ENCODE data around the gene NR2F6. TPM values are rescaled to one million over a fixed set of nuclear protein-coding genes. Genes with fewer than 3 reads are reported as not detected.

The NR2F6 gene
- total RNA-seq, 1 experiment from 2014 or later: 96.5 TPM

DNA sequence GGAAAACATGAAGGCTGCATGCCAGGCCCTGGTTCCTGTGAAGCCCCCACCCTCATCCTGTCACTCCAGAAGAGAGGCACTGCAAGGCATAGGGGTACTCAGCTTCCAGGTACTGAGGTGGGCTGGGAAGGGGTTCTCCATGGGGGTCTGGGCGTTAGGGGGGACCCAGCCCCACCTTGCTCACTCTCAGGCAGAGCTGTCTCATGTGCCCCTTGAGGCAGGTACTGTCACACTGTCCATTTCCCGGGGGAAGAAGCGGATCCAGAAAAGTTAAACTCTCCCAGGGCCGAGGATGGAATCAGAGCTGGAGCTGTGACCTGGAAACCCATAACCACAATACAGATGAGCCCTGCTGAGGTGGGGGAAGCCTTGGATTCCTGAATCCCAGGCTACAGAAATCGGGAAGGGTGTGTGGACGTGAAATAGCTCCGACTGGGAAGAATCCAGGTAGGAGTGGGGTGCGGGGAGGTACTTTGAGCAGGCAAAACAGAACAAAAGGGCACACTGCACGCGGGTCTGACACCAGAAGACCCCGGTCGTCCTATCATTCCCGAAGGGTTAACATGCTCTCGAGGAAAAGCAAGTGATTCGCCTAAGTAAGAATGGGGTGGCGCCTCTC is 31.1 kb downstream of the NR2F6 start:
- H3K27me3 ChIP-seq (replicated peaks; ENCODE audit: control insufficient read depth, insufficient read depth, low read length): no peaks in the 10 kb centered on the region
- TF ChIP-seq, protein P1, sequence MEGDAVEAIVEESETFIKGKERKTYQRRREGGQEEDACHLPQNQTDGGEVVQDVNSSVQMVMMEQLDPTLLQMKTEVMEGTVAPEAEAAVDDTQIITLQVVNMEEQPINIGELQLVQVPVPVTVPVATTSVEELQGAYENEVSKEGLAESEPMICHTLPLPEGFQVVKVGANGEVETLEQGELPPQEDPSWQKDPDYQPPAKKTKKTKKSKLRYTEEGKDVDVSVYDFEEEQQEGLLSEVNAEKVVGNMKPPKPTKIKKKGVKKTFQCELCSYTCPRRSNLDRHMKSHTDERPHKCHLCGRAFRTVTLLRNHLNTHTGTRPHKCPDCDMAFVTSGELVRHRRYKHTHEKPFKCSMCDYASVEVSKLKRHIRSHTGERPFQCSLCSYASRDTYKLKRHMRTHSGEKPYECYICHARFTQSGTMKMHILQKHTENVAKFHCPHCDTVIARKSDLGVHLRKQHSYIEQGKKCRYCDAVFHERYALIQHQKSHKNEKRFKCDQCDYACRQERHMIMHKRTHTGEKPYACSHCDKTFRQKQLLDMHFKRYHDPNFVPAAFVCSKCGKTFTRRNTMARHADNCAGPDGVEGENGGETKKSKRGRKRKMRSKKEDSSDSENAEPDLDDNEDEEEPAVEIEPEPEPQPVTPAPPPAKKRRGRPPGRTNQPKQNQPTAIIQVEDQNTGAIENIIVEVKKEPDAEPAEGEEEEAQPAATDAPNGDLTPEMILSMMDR (IDR thresholded peaks at IDR 0.05; ENCODE audit: insufficient read depth in 1 of 2, low read depth in 1 of 2, low read length in 1 of 2, severe bottlenecking in 1 of 2, unreplicated experiment in 1 of 2): no peak
- peak overlapping the region; percentile 86 for H3K4me3 ChIP-seq (ENCODE audit: low read depth, low read length)
- Mint-ChIP-seq H3K27me3 (ENCODE audit: insufficient read depth, unreplicated experiment) (no peaks in the 10 kb centered on the region), H3K36me3 (ENCODE audit: insufficient read depth, unreplicated experiment) (peaks cover 38% of the 10 kb centered on the region), H3K9me3 (ENCODE audit: unreplicated experiment) (no peaks in the 10 kb centered on the region), H3K27ac (ENCODE audit: unreplicated experiment) (peak overlapping the region; percentile 98), H3K4me3 (ENCODE audit: unreplicated experiment) (peak overlapping the region; percentile 95), H3K4me1 (ENCODE audit: low read depth, unreplicated experiment) (no peaks in the 10 kb centered on the region)
- ChIA-PET CTCF (interaction anchor here (0.6 to 1.6 kb wide), 7 partner anchors 12 to 216 kb away, joined by 3 to 10 read pairs (median 4); partner anchors contain the start of genes ANKLE1, MRPL34 and OCEL1), POLR2A (interaction anchor here (1.0 to 1.8 kb wide), 9 partner anchors 8 to 138 kb away, joined by 3 to 35 read pairs (median 5); partner anchors contain the start of genes BABAM1, DDA1, HAUS8 and MRPL34)
- intact Hi-C loops (cut with micrococcal nuclease; ENCODE audit: unreplicated experiment): loop anchor here (1.0 kb wide), 1 partner anchor 53 kb away; the partner anchor contains the start of gene BABAM1
- H3K4me1 ChIP-seq: peaks cover 9% of the 10 kb centered on the region; the same call in 1 of the 2 replicates
- DNase-seq: no peak
- H3K9me3 ChIP-seq: no peaks in the 10 kb centered on the region
- no TSS peak for BruUV-seq (replicated peaks)
- H3K36me3 ChIP-seq (ENCODE audit: control insufficient read depth, insufficient read depth, low read length): peaks cover 3% of the 10 kb centered on the region; the same call in 1 of the 2 replicates

DNA sequence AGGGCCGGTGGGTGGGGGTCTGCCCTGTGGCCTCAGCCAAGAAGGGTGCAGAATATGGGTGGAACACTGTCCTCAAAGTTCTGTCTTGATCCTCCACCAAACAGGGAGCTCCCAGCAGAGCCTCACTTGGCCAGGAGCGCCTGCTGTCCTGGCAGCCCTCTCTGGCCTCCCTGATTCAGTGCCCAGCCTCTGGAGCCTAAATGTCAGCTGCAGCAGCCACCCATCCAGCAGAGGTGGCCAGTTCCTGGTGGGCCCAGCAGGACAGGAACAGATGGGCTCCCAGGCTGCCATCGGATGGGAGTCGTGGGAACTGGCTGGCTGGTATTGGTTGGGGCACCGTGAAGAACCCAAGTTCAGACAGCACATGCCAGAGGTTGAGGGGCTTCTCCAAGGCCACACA is 32.4 kb downstream of the NR2F6 start:
- CTCF ChIA-PET: no interaction called here
- no peak for DNase-seq
- no peaks in the 10 kb centered on the region for H3K27me3 Mint-ChIP-seq (ENCODE audit: insufficient read depth, unreplicated experiment)
- TF ChIP-seq, protein P1 (IDR thresholded peaks at IDR 0.05; ENCODE audit: insufficient read depth in 1 of 2, low read depth in 1 of 2, low read length in 1 of 2, severe bottlenecking in 1 of 2, unreplicated experiment in 1 of 2): no peak
- no peak overlapping the region for H3K4me3 Mint-ChIP-seq (ENCODE audit: unreplicated experiment)
- no peaks in the 10 kb centered on the region for H3K4me1 Mint-ChIP-seq (ENCODE audit: low read depth, unreplicated experiment)
- Histone ChIP-seq H3K4me1 (peaks cover 9% of the 10 kb centered on the region; the same call in 1 of the 2 replicates), H3K9me3 (no peaks in the 10 kb centered on the region), H3K27me3 (replicated peaks; ENCODE audit: control insufficient read depth, insufficient read depth, low read length) (no peaks in the 10 kb centered on the region), H3K36me3 (ENCODE audit: control insufficient read depth, insufficient read depth, low read length) (peaks cover 1% of the 10 kb centered on the region; the same call in 1 of the 2 replicates), H3K4me3 (ENCODE audit: low read depth, low read length) (no peak overlapping the region)
- no peaks in the 10 kb centered on the region for H3K9me3 Mint-ChIP-seq (ENCODE audit: unreplicated experiment)
- intact Hi-C loops (cut with micrococcal nuclease; ENCODE audit: unreplicated experiment): no loop called here
- no peak overlapping the region for H3K27ac Mint-ChIP-seq (ENCODE audit: unreplicated experiment)
- H3K36me3 Mint-ChIP-seq (ENCODE audit: insufficient read depth, unreplicated experiment): peaks cover 38% of the 10 kb centered on the region
- BruUV-seq (replicated peaks): no TSS peak
- POLR2A ChIA-PET: no interaction called here

DNA sequence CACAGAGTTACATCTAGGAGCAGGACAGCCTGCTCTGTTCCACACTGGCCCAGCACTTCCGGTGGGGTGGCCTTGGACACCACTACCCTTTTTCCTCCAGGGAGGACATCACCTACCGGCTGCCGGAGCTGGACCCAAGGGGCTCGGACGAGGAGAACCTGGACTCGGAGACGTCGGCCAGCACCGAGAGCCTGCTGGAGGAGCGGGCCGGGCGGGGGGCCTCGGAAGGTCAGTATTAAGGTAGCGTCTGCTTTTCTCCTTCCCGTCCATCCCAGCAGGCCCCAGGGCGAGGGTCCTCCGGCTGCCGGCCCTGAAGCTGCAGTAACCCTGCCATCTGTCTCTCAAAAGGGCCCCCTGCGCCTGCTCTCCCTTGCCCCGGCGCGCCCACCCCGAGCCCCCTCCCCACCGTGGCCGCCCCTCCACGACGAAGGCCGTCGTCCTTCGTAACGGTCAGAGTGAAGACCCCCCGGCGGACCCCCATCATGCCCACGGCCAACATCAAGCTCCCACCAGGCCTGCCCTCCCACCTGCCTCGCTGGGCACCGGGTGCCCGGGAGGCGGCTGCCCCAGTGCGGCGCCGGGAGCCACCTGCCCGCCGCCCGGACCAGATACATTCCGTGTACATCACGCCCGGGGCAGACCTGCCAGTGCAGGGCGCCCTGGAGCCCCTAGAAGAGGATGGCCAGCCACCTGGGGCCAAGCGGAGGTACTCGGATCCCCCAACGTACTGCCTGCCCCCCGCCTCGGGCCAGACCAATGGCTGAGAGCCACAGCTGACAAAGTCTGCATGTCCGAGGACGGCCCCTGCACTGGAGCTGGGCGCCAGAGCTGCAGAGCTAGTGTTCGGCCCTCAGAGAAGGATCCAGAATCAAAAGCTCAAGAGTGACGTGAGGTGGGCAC is 33.9 kb downstream of the NR2F6 start:
- no peaks in the 10 kb centered on the region for H3K9me3 Mint-ChIP-seq (ENCODE audit: unreplicated experiment)
- no peaks in the 10 kb centered on the region for H3K27me3 Mint-ChIP-seq (ENCODE audit: insufficient read depth, unreplicated experiment)
- Histone ChIP-seq H3K27me3 (replicated peaks; ENCODE audit: control insufficient read depth, insufficient read depth, low read length) (no peaks in the 10 kb centered on the region), H3K4me1 (peaks cover 9% of the 10 kb centered on the region; the same call in 1 of the 2 replicates), H3K4me3 (ENCODE audit: low read depth, low read length) (no peak overlapping the region), H3K9me3 (no peaks in the 10 kb centered on the region), H3K36me3 (ENCODE audit: control insufficient read depth, insufficient read depth, low read length) (peaks cover 1% of the 10 kb centered on the region; the same call in 1 of the 2 replicates)
- no peak for DNase-seq
- ChIA-PET CTCF (interaction anchor here (0.6 kb wide), 1 partner anchor 9 kb away, joined by 3 read pairs; no protein-coding TSS in a partner anchor), POLR2A (interaction anchor here (0.6 kb wide), 1 partner anchor 14 kb away, joined by 3 read pairs; the partner anchor contains the start of gene OCEL1)
- TF ChIP-seq, protein P1 (IDR thresholded peaks at IDR 0.05; ENCODE audit: insufficient read depth in 1 of 2, low read depth in 1 of 2, low read length in 1 of 2, severe bottlenecking in 1 of 2, unreplicated experiment in 1 of 2): no peak
- peaks cover 36% of the 10 kb centered on the region for H3K36me3 Mint-ChIP-seq (ENCODE audit: insufficient read depth, unreplicated experiment)
- intact Hi-C loops (cut with micrococcal nuclease; ENCODE audit: unreplicated experiment): no loop called here
- H3K4me1 Mint-ChIP-seq (ENCODE audit: low read depth, unreplicated experiment): no peaks in the 10 kb centered on the region
- no TSS peak for BruUV-seq (replicated peaks)
- no peak overlapping the region for H3K4me3 Mint-ChIP-seq (ENCODE audit: unreplicated experiment)
- no peak overlapping the region for H3K27ac Mint-ChIP-seq (ENCODE audit: unreplicated experiment)
